IMR-90 (cell line): ENCODE data around the gene CEP135. TPM values are rescaled to one million over a fixed set of nuclear protein-coding genes. Genes with fewer than 3 reads are reported as not detected.
A peak's percentile ranks its signal among the peaks of the same experiment; 100 is the strongest.

Experiments
- ATAC-seq: fragments of 200-7000 bp; cut with Tn5 transposase; 2 replicates; pipeline ENCODE4 v1.9.1; 2020; ENCODE audit warnings: low read depth, mild to moderate bottlenecking, moderate library complexity
- BruUV-seq: library from RNA; stranded (reverse); fragments of 400-500 nt; replicated peaks from 2 replicates; lab custom pipeline; 2021; lab: Mats Ljungman, UMichigan
- CTCF ChIA-PET: fragments of 300-600 bp; formaldehyde crosslinking; extraction: SDS; loops from one replicate; lab custom pipeline; 2021; ENCODE audit warnings: antibody characterized with exemption; lab: Yijun Ruan, JAX
- POLR2A ChIA-PET: fragments of 300-600 bp; sonication (Branson Sonifier 250); formaldehyde crosslinking; loops from one replicate; lab custom pipeline; 2022; ENCODE audit warnings: antibody characterized with exemption; ENCODE audit not compliant: unreplicated experiment; lab: Charles Lee
- DNase-seq: peaks from one replicate; pipeline ENCODE4 v3.0.0; 2013
- H2AFZ ChIP-seq: replicated peaks from 2 replicates; pipeline ENCODE3; 2013; ENCODE audit warnings: low read length, mild to moderate bottlenecking; ENCODE audit not compliant: poor library complexity
- H2AK5ac ChIP-seq: 2 replicates; pipeline ENCODE4 v1.6.1; 2013; ENCODE audit warnings: low read depth, low read length, inconsistent platforms
- H2AK9ac ChIP-seq: replicated peaks from 2 replicates; pipeline ENCODE3; 2013; ENCODE audit warnings: mild to moderate bottlenecking, low read depth, low read length, moderate library complexity; ENCODE audit not compliant: poor library complexity
- H2BK120ac ChIP-seq: 2 replicates; pipeline ENCODE4 v1.6.1; 2013; ENCODE audit warnings: low read depth, low read length, inconsistent platforms
- H2BK15ac ChIP-seq: 3 replicates; pipeline ENCODE4 v1.6.1; 2013; ENCODE audit warnings: low read depth, low read length, inconsistent platforms
- H2BK20ac ChIP-seq: 2 replicates; pipeline ENCODE4 v1.6.1; 2013; ENCODE audit warnings: low read depth, mild to moderate bottlenecking, inconsistent platforms, low read length, moderate library complexity
- H2BK5ac ChIP-seq: 2 replicates; pipeline ENCODE4 v1.6.1; 2013; ENCODE audit warnings: mild to moderate bottlenecking, low read depth, low read length, inconsistent platforms; ENCODE audit not compliant: poor library complexity, severe bottlenecking
- H3K14ac ChIP-seq: replicated peaks from 2 replicates; pipeline ENCODE4 v1.6.1; 2013; ENCODE audit warnings: low read depth, low read length, inconsistent platforms
- H3K18ac ChIP-seq: 2 replicates; pipeline ENCODE4 v1.6.1; 2013; ENCODE audit warnings: low read depth, low read length, control low read depth
- H3K23ac ChIP-seq: 2 replicates; pipeline ENCODE4 v1.6.1; 2013; ENCODE audit warnings: low read depth, low read length, inconsistent platforms
- H3K27ac ChIP-seq: 2 replicates; pipeline ENCODE4 v1.5.1; 2013; ENCODE audit warnings: mild to moderate bottlenecking, control low read depth, low read length; ENCODE audit not compliant: insufficient read depth
- H3K27me3 ChIP-seq: 2 replicates; pipeline ENCODE4 v1.6.1; 2013; ENCODE audit warnings: low read length; ENCODE audit not compliant: control insufficient read depth, insufficient read depth
- H3K36me3 ChIP-seq: 2 replicates; pipeline ENCODE4 v1.6.1; 2013; ENCODE audit warnings: low read length, mixed read lengths; ENCODE audit not compliant: control insufficient read depth, insufficient read depth
- H3K4ac ChIP-seq: 2 replicates; pipeline ENCODE4 v1.6.1; 2013; ENCODE audit warnings: low read depth, low read length, inconsistent platforms
- H3K4me1 ChIP-seq: 2 replicates; pipeline ENCODE4 v1.6.1; 2013; ENCODE audit warnings: low read length, mixed read lengths; ENCODE audit not compliant: control insufficient read depth, insufficient read depth
- H3K4me2 ChIP-seq: 2 replicates; pipeline ENCODE4 v1.6.1; 2013; ENCODE audit warnings: low read depth, mild to moderate bottlenecking, control low read depth, low read length, moderate library complexity
- H3K4me3 ChIP-seq: 2 replicates; pipeline ENCODE4 v1.5.1; 2013; ENCODE audit warnings: low read depth, mild to moderate bottlenecking, control low read depth, low read length, moderate library complexity; ENCODE audit not compliant: insufficient read depth
- H3K56ac ChIP-seq: 2 replicates; pipeline ENCODE4 v1.6.1; 2013; ENCODE audit warnings: low read length, inconsistent platforms; ENCODE audit not compliant: insufficient read depth; ENCODE audit errors: extremely low read depth
- H3K79me1 ChIP-seq, 2 experiments: 2 replicates each; pipeline ENCODE4 v1.6.1; 2013; ENCODE audit warnings: low read length in 2 of 2, inconsistent platforms in 1 of 2, low read depth in 1 of 2
- H3K9ac ChIP-seq: 2 replicates; pipeline ENCODE4 v1.6.1; 2013; ENCODE audit warnings: low read depth, low read length, control low read depth
- H3K9me1 ChIP-seq: 2 replicates; pipeline ENCODE4 v1.6.1; 2013; ENCODE audit warnings: low read length, inconsistent platforms; ENCODE audit not compliant: insufficient read depth
- H3K9me3 ChIP-seq: 2 replicates; pipeline ENCODE4 v1.6.1; 2013; ENCODE audit warnings: low read length; ENCODE audit not compliant: control insufficient read depth, insufficient read depth
- H4K20me1 ChIP-seq: 2 replicates; pipeline ENCODE4 v1.6.1; 2013; ENCODE audit warnings: low read length, inconsistent platforms; ENCODE audit not compliant: insufficient read depth
- H4K5ac ChIP-seq: 2 replicates; pipeline ENCODE4 v1.6.1; 2013; ENCODE audit warnings: mild to moderate bottlenecking, low read depth, low read length, control low read depth
- H4K8ac ChIP-seq, 2 experiments: 2 replicates each; pipeline ENCODE4 v1.6.1; 2013; ENCODE audit warnings: low read depth in 2 of 2, low read length in 2 of 2, control low read depth in 1 of 2, inconsistent platforms in 1 of 2
- H4K91ac ChIP-seq: 2 replicates; pipeline ENCODE4 v1.6.1; 2013; ENCODE audit warnings: low read depth, low read length, inconsistent platforms; ENCODE audit not compliant: insufficient read depth
- BHLHE40 ChIP-seq: fragments of 150-350 bp; IDR thresholded peaks from 2 replicates; pipeline ENCODE4 v1.6.1; 2016; ENCODE audit warnings: mild to moderate bottlenecking, low read depth, low read length
- CHD1 ChIP-seq: IDR thresholded peaks from 2 replicates; pipeline ENCODE4 v1.6.1; 2012; ENCODE audit warnings: low read depth, low read length, improper control_type of control experiment
- FOS ChIP-seq: fragments of 150-350 bp; IDR thresholded peaks from 2 replicates; pipeline ENCODE4 v1.6.1; 2016; ENCODE audit warnings: low read depth, low read length
- MAFK ChIP-seq: IDR thresholded peaks from 2 replicates; pipeline ENCODE4 v1.6.1; 2012; ENCODE audit warnings: low read depth, low read length, improper control_type of control experiment
- POLR2A ChIP-seq: IDR thresholded peaks from 2 replicates; pipeline ENCODE4 v1.6.1; 2012; ENCODE audit warnings: mild to moderate bottlenecking, low read depth, low read length
- WGBS, 2 experiments: methylation state at CpG; one replicate each; pipeline versions ENCODE4 v1.1.5 to v1.1.7; 2013; ENCODE audit warnings: missing lambda C conversion rate in 2 of 2; ENCODE audit not compliant: insufficient read length in 1 of 2; ENCODE audit errors: extremely low coverage in 2 of 2; 5-methylcytosine and 5-hydroxymethylcytosine counted together
- dilution Hi-C: fragments of 300-500 bp; cut with HindIII; formaldehyde crosslinking; loops from one replicate; pipeline ENCODE4 v1.14.3; 2018; ENCODE audit warnings: low sequenced_read_pairs; ENCODE audit not compliant: unreplicated experiment
- in situ Hi-C: fragments of 300-500 bp; cut with MboI; formaldehyde crosslinking; loops from 3 replicates; pipeline ENCODE4 v1.14.3; 2019; ENCODE audit warnings: low sequenced_read_pairs, inconsistent platforms, mixed read lengths
- intact Hi-C: fragments of 100-400 bp; cut with micrococcal nuclease; formaldehyde crosslinking; loops from 2 replicates; pipeline ENCODE4 v1.10.0; 2022
- polyA plus RNA-seq, 3 experiments: library from polyadenylated mRNA; depleted of rRNA; stranded (reverse); fragments of >200 nt; gene quantifications; 2 replicates each; pipeline ENCODE4 v1.2.3, GENCODE V29; 2012; ENCODE audit warnings: low replicate concordance in 1 of 3
- total RNA-seq: library from RNA; depleted of rRNA; stranded (reverse); fragments of >200 nt; gene quantifications from 2 replicates; pipeline ENCODE4 v1.2.3, GENCODE V29; 2012

CEP135 gene
- total and polyA plus RNA-seq, 2 of the 4 experiments (the other 2 are of a cell fraction), result 2.7 to 3.2 TPM

DNA sequence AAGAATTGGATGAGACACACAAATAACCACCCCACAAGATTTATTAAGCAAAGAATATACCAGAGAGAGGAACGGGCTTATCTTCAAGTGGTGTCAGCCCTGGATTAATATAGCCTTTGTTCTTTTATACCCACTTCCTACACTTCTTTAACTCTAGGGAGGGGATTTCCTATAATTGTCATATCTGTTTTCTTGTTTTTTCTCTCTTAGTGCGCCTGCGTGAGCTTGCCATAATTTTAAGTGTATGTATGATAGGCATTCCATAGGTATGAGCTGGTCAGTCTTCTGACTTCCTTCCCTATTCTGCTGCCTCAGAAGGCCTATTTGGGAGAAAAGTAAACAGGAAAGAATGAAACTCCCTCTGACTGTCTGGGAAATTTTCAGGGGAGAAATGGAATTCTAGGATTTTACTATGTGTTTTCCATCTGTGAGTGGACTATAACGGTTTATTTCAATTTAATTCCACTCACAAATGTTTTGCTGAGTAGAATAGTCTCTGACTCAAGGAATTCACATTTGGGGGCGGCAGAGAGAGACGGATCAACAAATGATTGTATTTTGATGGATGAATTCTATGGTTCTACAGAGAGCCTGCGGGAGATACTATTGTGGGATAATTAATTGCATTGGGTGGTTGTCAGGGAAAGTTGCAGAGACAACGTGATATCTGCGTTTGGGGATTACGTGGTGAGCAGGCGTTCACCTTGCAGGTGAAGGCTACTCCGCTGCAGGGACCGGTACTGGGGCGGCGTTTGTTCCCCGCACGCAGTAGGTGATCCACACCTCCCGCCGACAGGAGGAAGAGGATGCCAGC, 626 bp upstream of the CEP135 start:
- CTCF ChIA-PET, result interaction anchor here (0.6 to 2.4 kb wide), 11 partner anchors 9 to 610 kb away, joined by 3 to 11 read pairs (median 3); no protein-coding TSS in a partner anchor
- H3K4me2 ChIP-seq, result peak overlapping the region; percentile 96
- peak overlapping the region; percentile 99 for H3K4ac ChIP-seq
- DNase-seq, result peak; percentile 98
- H2BK20ac ChIP-seq, result peak overlapping the region; percentile 91
- peak overlapping the region; percentile 90 for H3K18ac ChIP-seq
- peaks cover 11 to 29% of the 10 kb centered on the region in 2 experiments for H3K79me1 ChIP-seq
- H2AK5ac ChIP-seq, result peak overlapping the region; percentile 91
- peak overlapping the region; percentile 97 for H4K91ac ChIP-seq
- H4K8ac ChIP-seq, result peak overlapping the region; percentile 91 to 98
- no peaks in the 10 kb centered on the region for H3K9me1 ChIP-seq
- H2BK15ac ChIP-seq, result peak overlapping the region; percentile 99; the same call in 2 of the 3 replicates
- peak overlapping the region; percentile 99 for H2BK120ac ChIP-seq
- H3K27me3 ChIP-seq, result no peaks in the 10 kb centered on the region
- H3K14ac ChIP-seq, result peak overlapping the region; percentile 98
- in situ Hi-C loops, result no loop called here
- dilution Hi-C loops, result no loop called here
- H3K56ac ChIP-seq, result peak overlapping the region; percentile 96
- peak overlapping the region; percentile 98 for H2AFZ ChIP-seq
- peak overlapping the region; percentile 92 for H4K5ac ChIP-seq
- POLR2A ChIA-PET, result interaction anchor here (1.1 kb wide), 1 partner anchor 82 kb away, joined by 5 read pairs; no protein-coding TSS in a partner anchor
- no TSS peak for BruUV-seq
- peak overlapping the region; percentile 86 for H3K9ac ChIP-seq
- peaks cover 6% of the 10 kb centered on the region for H3K4me1 ChIP-seq
- peak overlapping the region; percentile 98 for H2AK9ac ChIP-seq
- H3K27ac ChIP-seq, result peak overlapping the region; percentile 99
- H3K9me3 ChIP-seq, result no peaks in the 10 kb centered on the region
- H3K36me3 ChIP-seq, result no peaks in the 10 kb centered on the region; the same call in 1 of the 2 replicates
- intact Hi-C loops, result loop anchor here (1.0 to 2.0 kb wide), 7 partner anchors 15 to 888 kb away; partner anchors contain the start of gene AASDH
- H4K20me1 ChIP-seq, result 0 out of 2 replicates have a peak, but pooled peaks cover 3% of the 10 kb centered on the region
- TF ChIP-seq FOS (no peak; the same call in 1 of the 2 replicates), MAFK (peak; percentile 53), BHLHE40 (0 out of 2 replicates have a peak, but pooled peaks have one; percentile 19), POLR2A (peak; percentile 33; the same call in 1 of the 2 replicates), CHD1 (0 out of 2 replicates have a peak, but pooled peaks have one; percentile 36)
- WGBS, 2 experiments, result 0% methylated on average over 10 of the region's 19 CpGs; no CpG with 5 or more reads in 1 of the 2 experiments
- H2BK5ac ChIP-seq, result peak overlapping the region; percentile 96
- H3K4me3 ChIP-seq, result peak overlapping the region; percentile 79
- peak overlapping the region; percentile 99 for H3K23ac ChIP-seq
- peak; percentile 54 for ATAC-seq
